H9 (cell line): ENCODE results near the gene RAB11B. TPM values are rescaled to one million over a fixed set of nuclear protein-coding genes. Genes with fewer than 3 reads are reported as not detected.
"Not testable (repeated sequence)": the region's sequence is repeated elsewhere in the genome, so short reads cannot be mapped to it uniquely, and the experiment has no call there.

Source experiments
- DNase-seq: peaks from one replicate; pipeline ENCODE4 v3.0.0-alpha.2; 2017
- H2AFZ ChIP-seq: one replicate; pipeline ENCODE4 v1.6.1; 2013; ENCODE audit warnings: mild to moderate bottlenecking, low read length, control low read depth, moderate library complexity
- H2AK5ac ChIP-seq: 2 replicates; pipeline ENCODE4 v1.6.1; 2013; ENCODE audit warnings: low read length, control low read depth, mixed read lengths; ENCODE audit not compliant: insufficient read length
- H2BK120ac ChIP-seq: one replicate; pipeline ENCODE4 v1.6.1; 2013; ENCODE audit warnings: low read depth, mild to moderate bottlenecking, low read length, control low read depth, inconsistent platforms; ENCODE audit not compliant: poor library complexity, severe bottlenecking
- H2BK12ac ChIP-seq: 2 replicates; pipeline ENCODE4 v1.6.1; 2013; ENCODE audit warnings: low read length, control low read depth, mixed read lengths, low read depth; ENCODE audit not compliant: insufficient read length
- H2BK15ac ChIP-seq: 2 replicates; pipeline ENCODE4 v1.6.1; 2013; ENCODE audit warnings: low read depth, low read length, control low read depth
- H2BK20ac ChIP-seq: one replicate; pipeline ENCODE4 v1.6.1; 2013; ENCODE audit warnings: low read depth, mild to moderate bottlenecking, low read length, control low read depth, inconsistent platforms; ENCODE audit not compliant: poor library complexity, severe bottlenecking
- H2BK5ac ChIP-seq: 2 replicates; pipeline ENCODE4 v1.6.1; 2013; ENCODE audit warnings: low read length, control low read depth, mixed read lengths; ENCODE audit not compliant: insufficient read length
- H3K14ac ChIP-seq: 2 replicates; pipeline ENCODE4 v1.6.1; 2013; ENCODE audit warnings: low read length, control low read depth; ENCODE audit not compliant: insufficient read depth
- H3K18ac ChIP-seq: 2 replicates; pipeline ENCODE4 v1.6.1; 2013; ENCODE audit warnings: low read depth, mild to moderate bottlenecking, mixed read lengths, low read length, control low read depth; ENCODE audit not compliant: insufficient read length
- H3K23ac ChIP-seq: 2 replicates; pipeline ENCODE4 v1.6.1; 2013; ENCODE audit warnings: low read length, control low read depth, mixed read lengths, low read depth; ENCODE audit not compliant: insufficient read length
- H3K23me2 ChIP-seq: 2 replicates; pipeline ENCODE4 v1.6.1; 2013; ENCODE audit warnings: low read depth, mild to moderate bottlenecking, mixed read lengths, low read length, control low read depth; ENCODE audit not compliant: insufficient read length, poor library complexity, severe bottlenecking
- H3K27ac ChIP-seq: 2 replicates; pipeline ENCODE4 v1.5.1; 2013; ENCODE audit warnings: low read length, control low read depth, mixed read lengths, low read depth; ENCODE audit not compliant: insufficient read length
- H3K27me3 ChIP-seq: 2 replicates; pipeline ENCODE4 v1.6.1; 2013; ENCODE audit warnings: low read length, control low read depth, inconsistent platforms; ENCODE audit not compliant: insufficient read depth
- H3K4ac ChIP-seq: 2 replicates; pipeline ENCODE4 v1.6.1; 2013; ENCODE audit warnings: low read depth, mild to moderate bottlenecking, control low read depth, inconsistent platforms, low read length, moderate library complexity
- H3K4me1 ChIP-seq: 2 replicates; pipeline ENCODE4 v1.6.1; 2013; ENCODE audit warnings: low read length, control low read depth, inconsistent platforms; ENCODE audit not compliant: insufficient read depth
- H3K4me2 ChIP-seq: 2 replicates; pipeline ENCODE4 v1.6.1; 2013; ENCODE audit warnings: low read length, control low read depth, mixed read lengths; ENCODE audit not compliant: insufficient read length, insufficient read depth
- H3K56ac ChIP-seq: 2 replicates; pipeline ENCODE4 v1.6.1; 2013; ENCODE audit warnings: low read depth, mild to moderate bottlenecking, mixed read lengths, low read length, control low read depth; ENCODE audit not compliant: insufficient read length
- H3K79me1 ChIP-seq: 2 replicates; pipeline ENCODE4 v1.6.1; 2013; ENCODE audit warnings: low read depth, mild to moderate bottlenecking, moderate library complexity, low read length, control low read depth, inconsistent platforms; ENCODE audit not compliant: insufficient read depth, poor library complexity, severe bottlenecking
- H3K79me2 ChIP-seq: 2 replicates; pipeline ENCODE4 v1.6.1; 2013; ENCODE audit warnings: low read length, control low read depth, inconsistent platforms; ENCODE audit not compliant: insufficient read depth
- H3K9ac ChIP-seq: 2 replicates; pipeline ENCODE4 v1.6.1; 2013; ENCODE audit warnings: low read length, control low read depth, mixed read lengths; ENCODE audit not compliant: insufficient read length; ENCODE audit errors: extremely low read depth
- H3K9me3 ChIP-seq: one replicate; pipeline ENCODE4 v1.6.1; 2013; ENCODE audit warnings: low read depth, low read length, inconsistent platforms; ENCODE audit not compliant: control insufficient read depth
- H3T11ph ChIP-seq: one replicate; pipeline ENCODE4 v1.6.1; 2013; ENCODE audit warnings: mild to moderate bottlenecking, low read length, control low read depth, inconsistent platforms
- H4K20me1 ChIP-seq: one replicate; pipeline ENCODE4 v1.6.1; 2013; ENCODE audit not compliant: control insufficient read depth, insufficient read length, insufficient read depth
- H4K5ac ChIP-seq: 2 replicates; pipeline ENCODE4 v1.6.1; 2013; ENCODE audit warnings: low read depth, mild to moderate bottlenecking, mixed read lengths, low read length, control low read depth; ENCODE audit not compliant: insufficient read length
- H4K8ac ChIP-seq: replicated peaks from 2 replicates; pipeline ENCODE4 v1.6.1; 2013; ENCODE audit warnings: low read length, control low read depth, mixed read lengths, low read depth; ENCODE audit not compliant: insufficient read length
- H4K91ac ChIP-seq: 2 replicates; pipeline ENCODE4 v1.6.1; 2013; ENCODE audit warnings: low read depth, mild to moderate bottlenecking, moderate library complexity, mixed read lengths, low read length, control low read depth; ENCODE audit not compliant: insufficient read length
- H3K27ac Mint-ChIP-seq, 3 experiments: 2 replicates in 2 of 3; 3 replicates in 1 of 3; pipeline ENCODE4 v1.8.0; 2020 to 2021; ENCODE audit warnings: mixed read lengths in 3 of 3, mild to moderate bottlenecking in 1 of 3, moderate library complexity in 1 of 3
- H3K27me3 Mint-ChIP-seq: 2 replicates; pipeline ENCODE4 v1.8.0; 2021; ENCODE audit warnings: low read depth, mild to moderate bottlenecking, moderate library complexity, mixed read lengths
- H3K36me3 Mint-ChIP-seq, 3 experiments: 2 replicates in 2 of 3; 3 replicates in 1 of 3; pipeline ENCODE4 v1.8.0; 2020 to 2021; ENCODE audit warnings: low read depth in 3 of 3, mixed read lengths in 3 of 3; ENCODE audit not compliant: insufficient read depth in 1 of 3
- H3K4me1 Mint-ChIP-seq, 2 experiments: 2 replicates each; pipeline ENCODE4 v1.8.0; 2020; ENCODE audit warnings: mixed read lengths in 2 of 2
- H3K4me3 Mint-ChIP-seq, 2 experiments: 2 replicates in 1 of 2; 3 replicates in 1 of 2; pipeline ENCODE4 v1.8.0; 2020 to 2021; ENCODE audit warnings: mild to moderate bottlenecking in 2 of 2, mixed read lengths in 2 of 2, moderate library complexity in 1 of 2
- H3K9me3 Mint-ChIP-seq, 2 experiments: 2 replicates in 1 of 2; 3 replicates in 1 of 2; pipeline ENCODE4 v1.8.0; 2020; ENCODE audit warnings: mild to moderate bottlenecking in 2 of 2, mixed read lengths in 2 of 2, moderate library complexity in 1 of 2
- CTCF ChIP-seq: fragments of 200-600 bp; sonication (generic); conservative IDR thresholded peaks from 3 replicates; pipeline ENCODE4 v1.8.0; 2021; ENCODE audit warnings: antibody characterized with exemption, mild to moderate bottlenecking
- WGBS: extraction: QIAGEN DNeasy Blood & Tissue Kit; methylation state at CpG from one replicate; pipeline ENCODE4 v1.1.7; 2013; ENCODE audit warnings: missing lambda C conversion rate, low lambda C conversion rate, mixed read lengths; ENCODE audit not compliant: insufficient read length; ENCODE audit errors: extremely low coverage; 5-methylcytosine and 5-hydroxymethylcytosine counted together
- total RNA-seq: library from RNA; stranded (reverse); gene quantifications from 2 replicates; pipeline ENCODE4 v1.2.1, GENCODE V29; 2021

RAB11B gene
- total RNA-seq, 1 experiment from 2014 or later, result 106 TPM

- H4K8ac ChIP-seq, result no peak overlapping the region
- H2BK12ac ChIP-seq, result no peak overlapping the region
- no peaks in the 10 kb centered on the region for H3K79me2 ChIP-seq
- no peak overlapping the region for H3K27ac ChIP-seq
- H2AFZ ChIP-seq, result no peak overlapping the region
- no CpG with 5 or more reads among the region's 9 CpGs for WGBS
- no peaks in the 10 kb centered on the region for H4K20me1 ChIP-seq
- no peaks in the 10 kb centered on the region for H3K27me3 Mint-ChIP-seq
- no peaks in the 10 kb centered on the region for H3K4me1 ChIP-seq
- no peak overlapping the region for H3K4me3 Mint-ChIP-seq
- no peak for TF ChIP-seq CTCF
- no peak overlapping the region for H3K23ac ChIP-seq
- H3K79me1 ChIP-seq, result no peaks in the 10 kb centered on the region
- H3K4me1 Mint-ChIP-seq, result peaks cover 0 to 4% of the 10 kb centered on the region in 2 experiments; a peak in 1 of 4 replicates
- H2BK15ac ChIP-seq, result no peak overlapping the region
- H3K27me3 ChIP-seq, result no peaks in the 10 kb centered on the region
- no peak overlapping the region for H3K4me2 ChIP-seq
- no peaks in the 10 kb centered on the region for H3K9me3 ChIP-seq
- H3T11ph ChIP-seq, result no peak overlapping the region
- H2BK5ac ChIP-seq, result no peak overlapping the region
- H2AK5ac ChIP-seq, result no peak overlapping the region
- peak; percentile 66 for DNase-seq
- no peak overlapping the region for H3K14ac ChIP-seq
- peaks cover 4 to 12% (median 4%) of the 10 kb centered on the region in 3 experiments; a peak in 4 of 7 replicates for H3K36me3 Mint-ChIP-seq
- H2BK120ac ChIP-seq, result no peak overlapping the region
- H3K18ac ChIP-seq, result no peak overlapping the region
- no peaks in the 10 kb centered on the region for H3K23me2 ChIP-seq
- H3K4ac ChIP-seq, result no peak overlapping the region
- H3K9me3 Mint-ChIP-seq, result no peaks in the 10 kb centered on the region; a peak in 1 of 5 replicates
- H2BK20ac ChIP-seq, result no peak overlapping the region
- no peak overlapping the region for H4K91ac ChIP-seq
- H3K56ac ChIP-seq, result no peak overlapping the region
- peak overlapping the region in 2 of 3 experiments; percentile 24 to 57; a peak in 1 of 7 replicates for H3K27ac Mint-ChIP-seq
- H3K9ac ChIP-seq, result no peak overlapping the region
- H4K5ac ChIP-seq, result no peak overlapping the region
Observed at GRCh38 chr19:8423817-8424223, 33.7 kb downstream of the RAB11B start.

GRCh38 chr19:8425331-8425730 is 35.2 kb downstream of the RAB11B start:
- H4K5ac ChIP-seq, H3K4me1 ChIP-seq, H3K23ac ChIP-seq, DNase-seq, H3K27me3 ChIP-seq, H2AFZ ChIP-seq, H3K79me2 ChIP-seq, H4K20me1 ChIP-seq, H3K56ac ChIP-seq, H3K9me3 ChIP-seq, H2AK5ac ChIP-seq, H3K9me3 Mint-ChIP-seq, H2BK20ac ChIP-seq, H3K4me1 Mint-ChIP-seq, H3K4me3 Mint-ChIP-seq, H3K27ac Mint-ChIP-seq, H2BK15ac ChIP-seq, H3K79me1 ChIP-seq, H3T11ph ChIP-seq, H2BK120ac ChIP-seq, H2BK12ac ChIP-seq, H3K27me3 Mint-ChIP-seq, H2BK5ac ChIP-seq, H3K23me2 ChIP-seq, H3K14ac ChIP-seq, H4K8ac ChIP-seq, H4K91ac ChIP-seq, H3K9ac ChIP-seq, H3K4me2 ChIP-seq, H3K27ac ChIP-seq, H3K18ac ChIP-seq, H3K4ac ChIP-seq: not testable (repeated sequence)
- H3K36me3 Mint-ChIP-seq, result peaks cover 4 to 12% (median 5%) of the 10 kb centered on the region in 3 experiments; a peak in 4 of 7 replicates
- whole genome bisulfite sequencing, result no CpG with 5 or more reads among the region's 6 CpGs
